ENCODE results near the gene ANKRD36C. TPM values are rescaled to one million over a fixed set of nuclear protein-coding genes. Genes with fewer than 3 reads are reported as not detected.
A peak's percentile ranks its signal among the peaks of the same experiment; 100 is the strongest.
"Not testable (repeated sequence)": the region's sequence is repeated elsewhere in the genome, so short reads cannot be mapped to it uniquely, and the experiment has no call there.

Gene ANKRD36C
- polyA plus RNA-seq, 3 donors, result 0.95 to 1.1 (median 1.1) TPM

- H3K36me3 ChIP-seq (replicated peaks in 1 of 2; ENCODE audit: control insufficient read depth in 1 of 2, insufficient read depth in 2 of 2, low read length in 2 of 2); H3K27ac Mint-ChIP-seq; H3K4me3 ChIP-seq (replicated peaks in 1 of 3; ENCODE audit: low read depth in 2 of 3, low read length in 3 of 3); H3K4me3 Mint-ChIP-seq; H4K20me1 ChIP-seq (ENCODE audit: insufficient read depth, low read length); H3K4me2 ChIP-seq (replicated peaks; ENCODE audit: extremely low read depth, low read length, poor library complexity, severe bottlenecking); H2AFZ ChIP-seq (ENCODE audit: insufficient read depth, low read depth, low read length, poor library complexity, severe bottlenecking); H3K27me3 Mint-ChIP-seq (ENCODE audit: low read depth in 3 of 3); H3K4me1 Mint-ChIP-seq; intact Hi-C loops (cut with micrococcal nuclease); H3K9me3 Mint-ChIP-seq; H3K9ac ChIP-seq (ENCODE audit: insufficient read depth, low read length, poor library complexity, severe bottlenecking); H3K27ac ChIP-seq (ENCODE audit: low read depth in 1 of 2, low read length in 2 of 2); H3K4me1 ChIP-seq (ENCODE audit: control insufficient read depth in 1 of 2, insufficient read depth in 2 of 2, low read length in 2 of 2); H3K9me3 ChIP-seq (replicated peaks in 1 of 2; ENCODE audit: control insufficient read depth in 1 of 2, insufficient read depth in 1 of 2, low read length in 2 of 2); H3K27me3 ChIP-seq (ENCODE audit: control insufficient read depth in 2 of 2, insufficient read depth in 2 of 2, low read length in 2 of 2); DNase-seq; H3K79me2 ChIP-seq (ENCODE audit: insufficient read depth, low read length): not testable (repeated sequence)
- no CpG with 5 or more reads among the region's 2 CpGs for WGBS (ENCODE audit: insufficient coverage)
- peaks cover 16 to 18% of the 10 kb centered on the region in 2 donors for H3K36me3 Mint-ChIP-seq
These were observed 40.0 kb downstream of the ANKRD36C start for GRCh38 chr2:95951662-95952061.

GRCh38 chr2:95948039-95948438, 43.6 kb downstream of the ANKRD36C start:
- H3K9me3 Mint-ChIP-seq; H3K9me3 ChIP-seq (replicated peaks in 1 of 2; ENCODE audit: control insufficient read depth in 1 of 2, insufficient read depth in 1 of 2, low read length in 2 of 2): not testable (repeated sequence)
- no CpG with 5 or more reads among the region's 1 CpG for WGBS (ENCODE audit: insufficient coverage)

GRCh38 chr2:95939947-95940346, 51.7 kb downstream of the ANKRD36C start:
- intact Hi-C loops (cut with micrococcal nuclease); H3K27me3 ChIP-seq (ENCODE audit: control insufficient read depth in 2 of 2, insufficient read depth in 2 of 2, low read length in 2 of 2); H3K79me2 ChIP-seq (ENCODE audit: insufficient read depth, low read length); H3K4me1 ChIP-seq (ENCODE audit: control insufficient read depth in 1 of 2, insufficient read depth in 2 of 2, low read length in 2 of 2); H3K27ac Mint-ChIP-seq; H2AFZ ChIP-seq (ENCODE audit: insufficient read depth, low read depth, low read length, poor library complexity, severe bottlenecking); H3K4me2 ChIP-seq (replicated peaks; ENCODE audit: extremely low read depth, low read length, poor library complexity, severe bottlenecking); H3K9me3 ChIP-seq (replicated peaks in 1 of 2; ENCODE audit: control insufficient read depth in 1 of 2, insufficient read depth in 1 of 2, low read length in 2 of 2); H3K36me3 ChIP-seq (replicated peaks in 1 of 2; ENCODE audit: control insufficient read depth in 1 of 2, insufficient read depth in 2 of 2, low read length in 2 of 2); DNase-seq; H3K4me3 Mint-ChIP-seq; H3K27me3 Mint-ChIP-seq (ENCODE audit: low read depth in 3 of 3); H3K27ac ChIP-seq (ENCODE audit: low read depth in 1 of 2, low read length in 2 of 2); H3K4me1 Mint-ChIP-seq; H4K20me1 ChIP-seq (ENCODE audit: insufficient read depth, low read length); H3K4me3 ChIP-seq (replicated peaks in 1 of 3; ENCODE audit: low read depth in 2 of 3, low read length in 3 of 3); H3K9ac ChIP-seq (ENCODE audit: insufficient read depth, low read length, poor library complexity, severe bottlenecking); H3K9me3 Mint-ChIP-seq: not testable (repeated sequence)
- H3K36me3 Mint-ChIP-seq, result peaks cover 8 to 23% of the 10 kb centered on the region in 2 donors
- WGBS (ENCODE audit: insufficient coverage), result no CpG with 5 or more reads among the region's 11 CpGs

More at GRCh38 chr2:95948039-95948438, 43.6 kb downstream of the ANKRD36C start:
- intact Hi-C loops (cut with micrococcal nuclease); H3K27ac ChIP-seq (ENCODE audit: low read depth in 1 of 2, low read length in 2 of 2); H3K4me1 Mint-ChIP-seq; H3K4me3 Mint-ChIP-seq; H3K4me3 ChIP-seq (replicated peaks in 1 of 3; ENCODE audit: low read depth in 2 of 3, low read length in 3 of 3); H4K20me1 ChIP-seq (ENCODE audit: insufficient read depth, low read length); H3K27ac Mint-ChIP-seq; H3K36me3 ChIP-seq (replicated peaks in 1 of 2; ENCODE audit: control insufficient read depth in 1 of 2, insufficient read depth in 2 of 2, low read length in 2 of 2); H3K4me1 ChIP-seq (ENCODE audit: control insufficient read depth in 1 of 2, insufficient read depth in 2 of 2, low read length in 2 of 2); DNase-seq; H3K4me2 ChIP-seq (replicated peaks; ENCODE audit: extremely low read depth, low read length, poor library complexity, severe bottlenecking); H3K9ac ChIP-seq (ENCODE audit: insufficient read depth, low read length, poor library complexity, severe bottlenecking); H3K79me2 ChIP-seq (ENCODE audit: insufficient read depth, low read length); H3K27me3 Mint-ChIP-seq (ENCODE audit: low read depth in 3 of 3); H3K27me3 ChIP-seq (ENCODE audit: control insufficient read depth in 2 of 2, insufficient read depth in 2 of 2, low read length in 2 of 2); H2AFZ ChIP-seq (ENCODE audit: insufficient read depth, low read depth, low read length, poor library complexity, severe bottlenecking): not testable (repeated sequence)
- peaks cover 10 to 20% of the 10 kb centered on the region in 2 donors for H3K36me3 Mint-ChIP-seq

DNA sequence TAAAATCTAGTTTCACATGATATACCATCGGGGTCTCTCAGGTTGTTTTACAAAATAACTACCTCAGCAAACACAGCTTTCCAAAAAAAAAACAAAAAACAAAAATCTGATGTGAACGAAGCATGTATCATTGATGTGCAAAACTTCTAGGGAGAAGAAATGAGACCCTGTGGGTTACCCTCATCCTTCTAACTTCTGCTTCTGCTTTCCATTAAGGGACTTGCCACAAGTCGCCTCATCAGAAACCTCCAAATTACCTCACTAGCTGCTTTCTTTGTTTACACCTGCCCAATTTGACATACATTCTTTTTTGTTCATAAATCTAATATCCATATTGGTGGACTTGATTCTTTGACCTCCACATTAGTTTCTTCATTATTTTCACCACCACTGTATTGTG, 60.9 kb downstream of the ANKRD36C start:
- Mint-ChIP-seq H3K27ac (peak overlapping the region in 2 of 7 donors; percentile 26 to 27), H3K36me3 (peaks cover 30 to 31% of the 10 kb centered on the region in 2 donors)
- intact Hi-C loops (cut with micrococcal nuclease); H3K4me3 Mint-ChIP-seq; H3K79me2 ChIP-seq (ENCODE audit: insufficient read depth, low read length); H3K27ac ChIP-seq (ENCODE audit: low read depth in 1 of 2, low read length in 2 of 2); H4K20me1 ChIP-seq (ENCODE audit: insufficient read depth, low read length); H3K4me1 ChIP-seq (ENCODE audit: control insufficient read depth in 1 of 2, insufficient read depth in 2 of 2, low read length in 2 of 2); H3K4me3 ChIP-seq (replicated peaks in 1 of 3; ENCODE audit: low read depth in 2 of 3, low read length in 3 of 3); H3K27me3 Mint-ChIP-seq (ENCODE audit: low read depth in 3 of 3); H3K4me1 Mint-ChIP-seq; H3K9me3 ChIP-seq (replicated peaks in 1 of 2; ENCODE audit: control insufficient read depth in 1 of 2, insufficient read depth in 1 of 2, low read length in 2 of 2); H3K4me2 ChIP-seq (replicated peaks; ENCODE audit: extremely low read depth, low read length, poor library complexity, severe bottlenecking); H3K27me3 ChIP-seq (ENCODE audit: control insufficient read depth in 2 of 2, insufficient read depth in 2 of 2, low read length in 2 of 2); H2AFZ ChIP-seq (ENCODE audit: insufficient read depth, low read depth, low read length, poor library complexity, severe bottlenecking); H3K9ac ChIP-seq (ENCODE audit: insufficient read depth, low read length, poor library complexity, severe bottlenecking); H3K9me3 Mint-ChIP-seq: not testable (repeated sequence)
- DNase-seq, result peak in 1 of 3 donors; percentile 10
- WGBS (ENCODE audit: insufficient coverage), result 14% methylated on average over 1 of the region's 3 CpGs
- peaks cover 0 to 12% of the 10 kb centered on the region in 2 donors for H3K36me3 ChIP-seq (replicated peaks in 1 of 2; ENCODE audit: control insufficient read depth in 1 of 2, insufficient read depth in 2 of 2, low read length in 2 of 2)
